ENCODE data around the gene TFF3. TPM values are rescaled to one million over a fixed set of nuclear protein-coding genes. Genes with fewer than 3 reads are reported as not detected.

Gene TFF3
- 10 to 100 TPM in 1 of 4 donors, 1 to 10 TPM in 3; 2.5 to 24.4 (median 9.3) TPM for total RNA-seq

GRCh38 chr21:42315296-42315891 lies at the start of gene TFF3:
TSS of gene TFF3 (minus strand) at chr21:42315409. CDS start at chr21:42315374, 35 bp downstream.
- no peak within 1 kb of the TSS for H3K4me3 ChIP-seq
- no peak within 1 kb of the TSS for H3K27ac ChIP-seq (replicated peaks in 1 of 4)
- H3K9me3 ChIP-seq = no peaks in the 10 kb centered on the region
- H3K4me1 ChIP-seq = peaks cover 0 to 4% (median 2%) of the 10 kb centered on the region in 4 donors
- no peak for TF ChIP-seq CTCF (IDR thresholded peaks at IDR 0.05)
- TF ChIP-seq EP300 (IDR thresholded peaks at IDR 0.05) = no peak
- TF ChIP-seq POLR2A (IDR thresholded peaks at IDR 0.05; ENCODE audit: low read depth) = no peak
- TF ChIP-seq POLR2AphosphoS5 (IDR thresholded peaks at IDR 0.05) = no peak
- intact Hi-C loops (cut with DNase I) = no loop called here
- no peaks in the 10 kb centered on the region for H3K36me3 ChIP-seq
- WGBS = 68% methylated on average over 15 of the region's 15 CpGs
- no peak for DNase-seq (ENCODE audit: extremely low spot score)
- peaks cover 0 to 28% (median 0%) of the 10 kb centered on the region in 4 donors for H3K27me3 ChIP-seq

GRCh38 chr21:42364304-42364865 lies 49.2 kb upstream of the TFF3 start:
- peaks cover 0 to 71% (median 2%) of the 10 kb centered on the region in 4 donors for H3K27me3 ChIP-seq
- intact Hi-C loops (cut with DNase I) = no loop called here
- no peaks in the 10 kb centered on the region for H3K4me1 ChIP-seq
- H3K36me3 ChIP-seq = no peaks in the 10 kb centered on the region
- H3K27ac ChIP-seq (replicated peaks in 1 of 4) = no peak overlapping the region
- peaks cover 0 to 9% (median 6%) of the 10 kb centered on the region in 4 donors for H3K9me3 ChIP-seq
- no peak for TF ChIP-seq EP300 (IDR thresholded peaks at IDR 0.05)
- WGBS = 66% methylated on average over 13 of the region's 13 CpGs
- H3K4me3 ChIP-seq = no peak overlapping the region
- no peak for DNase-seq (ENCODE audit: extremely low spot score)

GRCh38 chr21:42363312-42363711 lies 48.1 kb upstream of the TFF3 start:
- intact Hi-C loops (cut with DNase I) = no loop called here
- H3K9me3 ChIP-seq = peaks cover 0 to 9% (median 6%) of the 10 kb centered on the region in 4 donors
- H3K4me1 ChIP-seq = no peaks in the 10 kb centered on the region
- H3K36me3 ChIP-seq = no peaks in the 10 kb centered on the region
- no peak overlapping the region for H3K27ac ChIP-seq (replicated peaks in 1 of 4)
- no peak overlapping the region for H3K4me3 ChIP-seq
- H3K27me3 ChIP-seq = peaks cover 0 to 80% (median 2%) of the 10 kb centered on the region in 4 donors
- DNase-seq (ENCODE audit: extremely low spot score) = no peak
- WGBS = 68% methylated on average over 8 of the region's 8 CpGs
- TF ChIP-seq CTCF (IDR thresholded peaks at IDR 0.05) (no peak), POLR2A (IDR thresholded peaks at IDR 0.05; ENCODE audit: low read depth) (no peak), EP300 (IDR thresholded peaks at IDR 0.05) (no peak), POLR2AphosphoS5 (IDR thresholded peaks at IDR 0.05) (no peak)

- H3K4me3 ChIP-seq = no peak overlapping the region
These were observed 47.5 kb upstream of the TFF3 start for GRCh38 chr21:42362700-42363099.

More at GRCh38 chr21:42362700-42363099, 47.5 kb upstream of the TFF3 start:
- peaks cover 0 to 9% (median 6%) of the 10 kb centered on the region in 4 donors for H3K9me3 ChIP-seq
- no peaks in the 10 kb centered on the region for H3K36me3 ChIP-seq
- H3K27ac ChIP-seq (replicated peaks in 1 of 4) = no peak overlapping the region
- intact Hi-C loops (cut with DNase I) = no loop called here
- no peak for TF ChIP-seq POLR2AphosphoS5 (IDR thresholded peaks at IDR 0.05)
- TF ChIP-seq POLR2A (IDR thresholded peaks at IDR 0.05; ENCODE audit: low read depth) = no peak
- TF ChIP-seq EP300 (IDR thresholded peaks at IDR 0.05) = no peak
- no peak for TF ChIP-seq CTCF (IDR thresholded peaks at IDR 0.05)
- 68% methylated on average over 9 of the region's 9 CpGs for WGBS
- H3K4me1 ChIP-seq = no peaks in the 10 kb centered on the region
- H3K27me3 ChIP-seq = peaks cover 0 to 82% (median 2%) of the 10 kb centered on the region in 4 donors
- no peak for DNase-seq (ENCODE audit: extremely low spot score)
